Measurements from ENCODE around the gene ZNF821. TPM values are rescaled to one million over a fixed set of nuclear protein-coding genes. Genes with fewer than 3 reads are reported as not detected.

Gene ZNF821
- total RNA-seq, 1 donor from 2014 or later: 10.4 TPM

DNA sequence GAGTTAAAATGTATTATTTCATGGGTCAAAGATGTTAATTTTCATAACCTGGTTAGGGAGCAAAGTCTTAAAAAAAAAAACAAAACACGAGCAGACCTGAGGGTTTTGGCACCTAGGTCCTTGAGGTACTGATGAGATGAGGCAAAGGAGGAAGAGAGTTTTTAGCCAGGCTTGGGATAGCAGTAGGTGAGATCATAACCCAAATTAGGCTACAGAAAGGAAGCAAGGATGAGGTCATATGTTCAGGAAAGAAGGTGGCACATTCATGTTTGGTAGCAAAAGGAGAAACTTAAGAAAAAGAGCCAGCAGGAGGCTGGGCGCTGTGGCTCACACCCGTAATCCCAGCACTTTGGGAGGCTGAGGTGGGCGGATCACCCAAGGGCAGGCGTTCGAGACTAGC is 35.4 kb downstream of the ZNF821 start:
- FAIRE-seq (no peak), DNase-seq (ENCODE audit: low read depth) (no peak)
- Histone ChIP-seq H3K27me3 (ENCODE audit: insufficient read depth, low read length) (no peaks in the 10 kb centered on the region), H4K20me1 (ENCODE audit: insufficient read depth, low read length) (peaks cover 46% of the 10 kb centered on the region), H3K9me3 (ENCODE audit: insufficient read depth, low read depth, low read length) (no peaks in the 10 kb centered on the region), H3K9ac (ENCODE audit: low read length) (no peak overlapping the region), H3K27ac (ENCODE audit: low read depth, low read length) (no peak overlapping the region), H2AFZ (ENCODE audit: low read depth, low read length) (no peak overlapping the region), H3K79me2 (ENCODE audit: insufficient read depth, low read length) (peaks cover 55% of the 10 kb centered on the region), H3K4me2 (ENCODE audit: low read length) (no peak overlapping the region), H3K36me3 (ENCODE audit: insufficient read depth, low read length) (peaks cover 16% of the 10 kb centered on the region), H3K4me3 (ENCODE audit: insufficient read depth, low read depth, low read length) (no peak overlapping the region), H3K4me1 (ENCODE audit: insufficient read depth, low read length) (peaks cover 7% of the 10 kb centered on the region)
- no peaks in the 10 kb centered on the region for H3K9me3 Mint-ChIP-seq (ENCODE audit: unreplicated experiment)
- peaks cover 8% of the 10 kb centered on the region for H3K4me1 Mint-ChIP-seq (ENCODE audit: low read depth, unreplicated experiment)
- H3K27ac Mint-ChIP-seq (ENCODE audit: unreplicated experiment): no peak overlapping the region
- no peaks in the 10 kb centered on the region for H3K27me3 Mint-ChIP-seq (ENCODE audit: low read depth, unreplicated experiment)
- TF ChIP-seq EZH2 (IDR thresholded peaks at IDR 0.05; ENCODE audit: insufficient read depth, low read length) (no peak), CTCF (IDR thresholded peaks at IDR 0.05; ENCODE audit: insufficient read depth, low read depth, low read length) (no peak)
- H3K36me3 Mint-ChIP-seq (ENCODE audit: low read depth, unreplicated experiment): peaks cover 28% of the 10 kb centered on the region
- H3K4me3 Mint-ChIP-seq (ENCODE audit: unreplicated experiment): no peak overlapping the region

DNA sequence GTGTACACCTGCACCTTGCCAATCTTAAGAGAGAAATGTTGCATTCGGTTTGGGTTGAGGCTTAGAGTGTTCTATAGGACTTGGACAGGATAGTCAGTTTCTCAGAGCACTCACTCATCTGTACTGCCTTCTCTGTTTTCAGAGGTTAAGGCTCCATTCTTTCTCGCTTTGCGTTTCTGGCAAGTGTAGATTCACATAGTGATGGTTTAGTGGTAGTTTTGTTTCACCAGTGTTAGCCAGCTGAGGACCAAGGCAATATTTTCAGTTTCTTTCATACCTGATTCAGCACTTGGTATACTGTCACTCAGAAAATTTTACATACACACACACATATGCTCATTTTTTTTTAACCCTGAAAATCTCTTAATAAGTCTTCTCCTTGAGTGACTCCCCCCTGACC is 36.9 kb downstream of the ZNF821 start:
- peak overlapping the region; percentile 89 for H3K4me3 ChIP-seq (ENCODE audit: insufficient read depth, low read depth, low read length)
- H3K27ac ChIP-seq (ENCODE audit: low read depth, low read length): no peak overlapping the region
- DNase-seq (ENCODE audit: low read depth) (no peak), FAIRE-seq (no peak)
- TF ChIP-seq EZH2 (IDR thresholded peaks at IDR 0.05; ENCODE audit: insufficient read depth, low read length): no peak
- no peak for TF ChIP-seq CTCF (IDR thresholded peaks at IDR 0.05; ENCODE audit: insufficient read depth, low read depth, low read length)
- no peaks in the 10 kb centered on the region for H3K9me3 ChIP-seq (ENCODE audit: insufficient read depth, low read depth, low read length)
- H3K9ac ChIP-seq (ENCODE audit: low read length): peak overlapping the region; percentile 98
- H3K27me3 Mint-ChIP-seq (ENCODE audit: low read depth, unreplicated experiment): no peaks in the 10 kb centered on the region
- no peaks in the 10 kb centered on the region for H3K27me3 ChIP-seq (ENCODE audit: insufficient read depth, low read length)
- peak overlapping the region; percentile 94 for H3K4me2 ChIP-seq (ENCODE audit: low read length)
- H2AFZ ChIP-seq (ENCODE audit: low read depth, low read length): no peak overlapping the region
- peaks cover 7% of the 10 kb centered on the region for H3K4me1 ChIP-seq (ENCODE audit: insufficient read depth, low read length)
- H3K4me1 Mint-ChIP-seq (ENCODE audit: low read depth, unreplicated experiment): peaks cover 8% of the 10 kb centered on the region
- peaks cover 33% of the 10 kb centered on the region for H4K20me1 ChIP-seq (ENCODE audit: insufficient read depth, low read length)
- no peaks in the 10 kb centered on the region for H3K9me3 Mint-ChIP-seq (ENCODE audit: unreplicated experiment)
- H3K4me3 Mint-ChIP-seq (ENCODE audit: unreplicated experiment): peak overlapping the region; percentile 94
- no peak overlapping the region for H3K27ac Mint-ChIP-seq (ENCODE audit: unreplicated experiment)
- H3K36me3 ChIP-seq (ENCODE audit: insufficient read depth, low read length): peaks cover 16% of the 10 kb centered on the region
- peaks cover 22% of the 10 kb centered on the region for H3K36me3 Mint-ChIP-seq (ENCODE audit: low read depth, unreplicated experiment)
- peaks cover 40% of the 10 kb centered on the region for H3K79me2 ChIP-seq (ENCODE audit: insufficient read depth, low read length)

GRCh38 chr16:71846431-71846830 is 37.6 kb downstream of the ZNF821 start:
- FAIRE-seq (no peak), DNase-seq (ENCODE audit: low read depth) (no peak)
- H3K27ac Mint-ChIP-seq (ENCODE audit: unreplicated experiment): peak overlapping the region; percentile 75
- H3K4me1 Mint-ChIP-seq (ENCODE audit: low read depth, unreplicated experiment): peaks cover 8% of the 10 kb centered on the region
- peak overlapping the region; percentile 89 for H3K27ac ChIP-seq (ENCODE audit: low read depth, low read length)
- no peaks in the 10 kb centered on the region for H3K27me3 ChIP-seq (ENCODE audit: insufficient read depth, low read length)
- H3K36me3 Mint-ChIP-seq (ENCODE audit: low read depth, unreplicated experiment): peaks cover 15% of the 10 kb centered on the region
- peak overlapping the region; percentile 94 for H3K4me2 ChIP-seq (ENCODE audit: low read length)
- peaks cover 7% of the 10 kb centered on the region for H3K4me1 ChIP-seq (ENCODE audit: insufficient read depth, low read length)
- peaks cover 16% of the 10 kb centered on the region for H3K36me3 ChIP-seq (ENCODE audit: insufficient read depth, low read length)
- H3K9me3 Mint-ChIP-seq (ENCODE audit: unreplicated experiment): no peaks in the 10 kb centered on the region
- peak overlapping the region; percentile 98 for H3K9ac ChIP-seq (ENCODE audit: low read length)
- peak overlapping the region; percentile 94 for H3K4me3 Mint-ChIP-seq (ENCODE audit: unreplicated experiment)
- peak overlapping the region; percentile 89 for H3K4me3 ChIP-seq (ENCODE audit: insufficient read depth, low read depth, low read length)
- H3K9me3 ChIP-seq (ENCODE audit: insufficient read depth, low read depth, low read length): no peaks in the 10 kb centered on the region
- no peaks in the 10 kb centered on the region for H3K27me3 Mint-ChIP-seq (ENCODE audit: low read depth, unreplicated experiment)
- TF ChIP-seq EZH2 (IDR thresholded peaks at IDR 0.05; ENCODE audit: insufficient read depth, low read length): no peak
- TF ChIP-seq CTCF (IDR thresholded peaks at IDR 0.05; ENCODE audit: insufficient read depth, low read depth, low read length): no peak
- peaks cover 39% of the 10 kb centered on the region for H3K79me2 ChIP-seq (ENCODE audit: insufficient read depth, low read length)
- peak overlapping the region; percentile 62 for H2AFZ ChIP-seq (ENCODE audit: low read depth, low read length)
- peaks cover 28% of the 10 kb centered on the region for H4K20me1 ChIP-seq (ENCODE audit: insufficient read depth, low read length)
